ENCODE measurements around the gene ORC6. TPM values are rescaled to one million over a fixed set of nuclear protein-coding genes. Genes with fewer than 3 reads are reported as not detected.
A peak's percentile ranks its signal among the peaks of the same experiment; 100 is the strongest.

The ORC6 gene, protein sequence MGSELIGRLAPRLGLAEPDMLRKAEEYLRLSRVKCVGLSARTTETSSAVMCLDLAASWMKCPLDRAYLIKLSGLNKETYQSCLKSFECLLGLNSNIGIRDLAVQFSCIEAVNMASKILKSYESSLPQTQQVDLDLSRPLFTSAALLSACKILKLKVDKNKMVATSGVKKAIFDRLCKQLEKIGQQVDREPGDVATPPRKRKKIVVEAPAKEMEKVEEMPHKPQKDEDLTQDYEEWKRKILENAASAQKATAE
- total RNA-seq (2021) = 85.1 and 95.0 TPM in 2 replicates
- long read RNA-seq, transcript ORC6-201 (7 exons, 1,628 nt) = major isoform, 233 of 264 reads
- long read RNA-seq, partial matches to known transcripts = 3 of 264 reads
- long read RNA-seq, other reads (novel, unspliced or antisense) = 26 of 264 reads

GRCh38 chr16:46689365-46690280, at the start of gene ORC6:
Gene ORC6, plus strand, starts transcription at chr16:46689659. Its CDS starts 47 bp downstream, at chr16:46689706.
- Histone ChIP-seq H2AK5ac (ENCODE audit: insufficient read length, low read length) (no peak within 1 kb of the TSS), H3K79me2 (ENCODE audit: insufficient read depth, low read length) (peaks cover 38% of the 10 kb centered on the region; the same call in 1 of the 2 replicates), H2BK120ac (ENCODE audit: low read depth, low read length, poor library complexity, severe bottlenecking) (no peak within 1 kb of the TSS), H4K8ac (replicated peaks; ENCODE audit: insufficient read length, low read depth, low read length) (no peak within 1 kb of the TSS), H2BK5ac (ENCODE audit: insufficient read length, low read length) (peak within 1 kb of the TSS; percentile 66), H3K56ac (ENCODE audit: insufficient read length, low read depth, low read length) (no peak within 1 kb of the TSS), H3K9ac (ENCODE audit: extremely low read depth, insufficient read length, low read length) (peak within 1 kb of the TSS; percentile 95), H4K20me1 (ENCODE audit: control insufficient read depth, insufficient read depth, insufficient read length) (no peaks in the 10 kb centered on the region), H3K23ac (ENCODE audit: insufficient read length, low read depth, low read length) (no peak within 1 kb of the TSS), H3K4me1 (ENCODE audit: insufficient read depth, low read length) (no peaks in the 10 kb centered on the region; the same call in 1 of the 2 replicates), H3K79me1 (ENCODE audit: insufficient read depth, low read depth, low read length, poor library complexity, severe bottlenecking) (no peaks in the 10 kb centered on the region), H4K5ac (ENCODE audit: insufficient read length, low read depth, low read length) (peak within 1 kb of the TSS; percentile 63), H3T11ph (ENCODE audit: low read length) (no peak within 1 kb of the TSS), H4K91ac (ENCODE audit: insufficient read length, low read depth, low read length) (no peak within 1 kb of the TSS), H3K27me3 (ENCODE audit: insufficient read depth, low read length) (no peaks in the 10 kb centered on the region), H3K4me2 (ENCODE audit: insufficient read depth, insufficient read length, low read length) (peak within 1 kb of the TSS; percentile 93), H3K14ac (ENCODE audit: insufficient read depth, low read length) (peak within 1 kb of the TSS; percentile 96), H3K23me2 (ENCODE audit: insufficient read length, low read depth, low read length, poor library complexity, severe bottlenecking) (peaks cover 3% of the 10 kb centered on the region), H3K27ac (ENCODE audit: insufficient read length, low read depth, low read length) (peak within 1 kb of the TSS; percentile 62), H2BK20ac (ENCODE audit: low read depth, low read length, poor library complexity, severe bottlenecking) (no peak within 1 kb of the TSS), H3K9me3 (ENCODE audit: control insufficient read depth, low read depth, low read length) (no peaks in the 10 kb centered on the region), H2BK12ac (ENCODE audit: insufficient read length, low read depth, low read length) (no peak within 1 kb of the TSS), H2AFZ (ENCODE audit: low read length) (no peak within 1 kb of the TSS), H3K18ac (ENCODE audit: insufficient read length, low read depth, low read length) (peak within 1 kb of the TSS; percentile 99), H3K4ac (ENCODE audit: low read depth, low read length) (no peak within 1 kb of the TSS; the same call in 1 of the 2 replicates), H2BK15ac (ENCODE audit: low read depth, low read length) (no peak within 1 kb of the TSS)
- no peak within 1 kb of the TSS for H3K4me3 Mint-ChIP-seq
- H3K27me3 Mint-ChIP-seq (ENCODE audit: low read depth) = no peaks in the 10 kb centered on the region
- peak; percentile 62 for TF ChIP-seq CTCF (conservative IDR thresholded peaks at IDR 0.05)
- no peaks in the 10 kb centered on the region for H3K9me3 Mint-ChIP-seq
- WGBS (ENCODE audit: extremely low coverage, insufficient read length, low lambda C conversion rate) = no CpG with 5 or more reads among the region's 79 CpGs
- peaks cover 25 to 35% (median 31%) of the 10 kb centered on the region in 3 experiments for H3K36me3 Mint-ChIP-seq (ENCODE audit: insufficient read depth in 1 of 3, low read depth in 3 of 3)
- peak; percentile 96 for DNase-seq
- peaks cover 15 to 34% of the 10 kb centered on the region in 2 experiments for H3K4me1 Mint-ChIP-seq
- peak within 1 kb of the TSS in 1 of 3 experiments; percentile 82; a peak in 2 of 7 replicates for H3K27ac Mint-ChIP-seq

Data from H9 (cell line).